CD4-positive, alpha-beta T cell treated with Interferon gamma for 1 hour (primary cell): Measurements from ENCODE around the gene TNRC6C.
"Not testable (repeated sequence)": the region's sequence is repeated elsewhere in the genome, so short reads cannot be mapped to it uniquely, and the experiment has no call there.

Experiments used
- DNase-seq: peaks from one replicate; pipeline ENCODE4 v3.0.0-alpha.2; 2020

The TNRC6C gene

DNA sequence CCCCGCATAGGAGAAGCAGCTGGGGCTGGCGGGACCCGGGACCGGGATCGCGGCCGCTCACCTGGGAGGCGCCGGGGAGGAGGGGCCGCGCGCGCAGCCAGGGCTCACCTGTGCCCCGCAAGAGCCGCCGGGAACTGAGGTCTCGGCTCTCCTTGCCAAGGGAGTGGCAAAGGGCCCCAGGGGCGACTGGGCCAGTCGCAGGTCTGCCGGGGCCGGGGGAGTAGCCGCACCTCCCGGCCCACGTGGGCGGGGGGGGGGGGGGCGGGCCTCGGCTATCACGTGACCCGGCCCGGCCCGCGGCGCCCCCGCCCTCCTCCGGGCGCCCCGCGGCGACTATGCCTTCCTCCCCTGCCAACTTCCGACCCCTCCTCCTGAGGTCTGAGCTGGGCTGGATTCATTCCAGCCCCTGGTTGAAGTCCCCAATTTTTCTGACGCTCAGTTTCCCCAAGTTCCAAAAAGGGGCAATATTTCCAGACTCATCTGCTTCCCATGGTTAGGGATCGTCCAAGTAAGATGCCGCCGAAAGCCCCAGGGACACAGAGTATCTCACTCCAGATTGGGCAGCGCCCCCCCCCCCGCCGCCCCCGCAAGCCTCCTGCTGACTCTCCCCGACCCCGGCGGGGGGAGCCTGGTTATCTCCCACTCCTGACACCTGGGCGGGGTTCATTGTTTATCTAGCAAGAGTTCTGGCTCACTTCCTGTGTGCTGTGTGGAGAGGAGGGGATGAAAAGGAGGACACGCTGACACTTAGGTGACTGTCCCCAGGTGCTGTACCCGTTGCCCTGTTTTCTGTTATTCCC, 170.2 kb downstream of the TNRC6C start, which contains the start of gene TMC6:
Gene TMC6 (minus strand): TSS at position 205 of the 800 bp plus-strand sequence. CDS start 1,923 bp downstream, outside the sequence.
- peak; percentile 73 for DNase-seq

DNA sequence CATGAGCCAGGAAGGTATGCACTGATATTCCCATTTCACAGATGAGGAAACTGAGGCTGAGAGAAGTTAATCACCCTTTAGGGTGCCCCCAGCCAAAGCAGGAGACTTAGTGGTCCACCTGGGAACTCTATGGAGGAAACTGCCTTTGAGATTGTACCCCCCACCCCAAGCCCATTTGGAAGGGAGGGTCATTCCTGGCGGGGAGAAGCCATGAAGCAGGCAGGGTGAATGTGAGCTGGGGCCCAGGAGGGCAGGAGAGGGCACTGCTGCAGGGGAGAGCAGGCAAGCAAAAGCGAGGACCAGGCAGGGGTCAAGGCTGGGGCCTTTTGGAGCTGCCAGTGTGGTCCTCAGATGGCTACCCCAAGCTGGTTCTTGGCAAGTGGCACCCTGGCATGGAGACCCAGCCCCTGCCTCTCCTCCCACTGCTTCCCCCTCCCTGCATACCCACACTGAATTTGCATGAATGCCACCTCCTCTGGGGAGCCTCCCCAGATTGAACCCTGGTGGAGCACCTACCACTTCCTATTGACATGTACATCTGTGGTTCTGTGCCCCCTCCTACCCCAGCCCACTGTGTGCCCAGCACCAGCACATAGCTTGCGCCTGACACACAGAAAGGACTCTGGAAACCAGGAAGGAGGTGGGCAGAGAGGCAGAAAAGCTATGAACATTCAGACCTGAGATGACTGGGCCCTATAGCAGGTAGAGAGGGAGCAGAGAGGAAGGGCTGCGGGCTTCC, 171.0 kb downstream of the TNRC6C start:
- peak; percentile 48 for DNase-seq

DNA sequence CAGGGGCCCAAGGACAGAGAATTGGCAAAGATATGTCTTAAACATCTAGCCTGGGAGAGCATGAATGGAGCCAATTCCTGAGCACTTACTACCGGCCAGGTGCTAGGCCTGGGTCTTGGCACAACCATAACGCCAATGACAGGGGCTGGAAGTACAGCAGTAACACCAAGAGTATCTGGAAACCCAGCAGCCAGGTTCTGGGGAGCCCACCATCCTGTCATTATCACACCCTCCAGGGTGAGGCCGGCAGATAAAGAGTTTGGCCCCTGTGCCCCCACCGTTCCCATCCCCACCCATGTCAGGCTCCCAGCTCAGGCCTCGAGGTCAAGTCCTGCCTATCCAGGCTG, 171.6 kb downstream of the TNRC6C start:
- no peak for DNase-seq

DNA sequence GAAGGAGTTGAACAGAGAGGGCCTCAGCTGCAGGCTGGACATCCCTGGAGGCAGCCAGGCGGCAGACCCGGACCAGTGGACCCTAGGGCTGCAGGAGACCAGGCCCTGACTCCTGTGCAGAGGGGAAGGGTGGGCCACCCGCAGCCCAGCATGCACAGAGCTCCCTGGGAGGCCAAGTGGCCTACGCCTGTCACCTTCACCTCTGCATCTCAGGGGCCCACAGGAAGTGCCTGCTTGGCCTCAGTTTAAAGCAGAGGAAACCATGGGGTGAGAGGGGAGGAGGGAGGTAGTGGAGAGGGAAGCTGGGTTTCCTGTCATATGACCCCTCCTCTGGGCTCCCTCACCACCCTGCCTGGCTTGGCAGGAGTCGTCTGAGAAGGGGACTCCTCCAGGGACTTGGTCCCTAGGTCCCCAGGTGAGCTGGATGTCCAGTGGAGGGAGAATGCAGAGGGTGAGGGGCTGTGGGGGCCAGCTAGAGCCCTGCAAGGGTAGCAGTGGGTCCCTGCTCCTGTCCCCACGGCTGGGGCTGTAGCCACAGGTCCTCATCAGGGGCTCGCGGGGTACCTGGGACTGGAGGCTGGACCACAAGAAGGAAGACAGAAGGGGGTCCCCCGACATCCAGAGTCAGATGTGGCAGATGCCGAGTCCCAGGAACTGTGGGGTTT, 172.1 kb downstream of the TNRC6C start, which contains the start of gene TMC8:
Gene TMC8 (plus strand): TSS at position 335 of the 665 bp plus-strand sequence. CDS start 818 bp downstream, outside the sequence.
- DNase-seq = peak; percentile 81

DNA sequence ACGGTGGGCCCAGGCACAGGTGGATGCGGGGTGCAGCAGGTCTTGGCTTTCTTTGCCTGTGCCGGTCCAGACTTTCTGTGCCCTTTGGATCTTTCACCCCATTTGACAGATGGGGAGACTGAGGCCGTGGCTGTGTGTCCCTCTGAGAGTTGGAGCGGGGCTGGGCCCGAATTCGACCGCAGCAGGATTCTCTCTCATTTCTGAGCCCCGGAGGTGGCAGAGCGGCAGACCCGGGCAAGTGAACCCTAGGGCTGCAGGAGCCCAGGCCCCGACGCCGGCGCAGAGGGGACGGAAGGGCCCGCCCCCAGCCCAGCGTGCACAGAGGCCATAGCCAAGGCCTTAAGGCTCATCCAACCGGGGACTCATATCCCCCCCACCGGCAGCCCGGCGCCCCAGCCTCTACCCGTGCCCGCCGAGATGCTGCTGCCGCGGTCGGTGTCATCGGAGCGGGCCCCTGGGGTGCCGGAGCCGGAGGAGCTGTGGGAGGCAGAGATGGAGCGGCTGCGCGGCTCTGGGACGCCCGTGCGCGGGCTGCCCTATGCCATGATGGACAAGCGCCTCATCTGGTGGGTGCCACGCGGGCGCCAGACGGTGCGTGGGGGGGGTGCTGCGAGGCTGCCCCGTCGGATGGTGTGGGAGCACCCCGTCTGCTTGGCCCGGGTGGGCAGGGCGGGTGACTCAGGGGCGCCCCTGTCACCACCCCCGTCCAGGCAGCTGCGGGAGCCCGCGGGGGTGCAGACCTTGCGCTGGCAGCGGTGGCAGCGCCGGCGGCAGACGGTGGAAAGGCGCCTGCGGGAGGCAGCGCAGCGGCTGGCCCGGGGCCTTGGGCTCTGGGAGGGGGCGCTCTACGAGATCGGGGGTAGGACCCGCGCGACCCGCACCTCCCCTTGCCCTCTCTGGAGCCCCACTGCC, 172.9 kb downstream of the TNRC6C start:
- no peak for DNase-seq

DNA sequence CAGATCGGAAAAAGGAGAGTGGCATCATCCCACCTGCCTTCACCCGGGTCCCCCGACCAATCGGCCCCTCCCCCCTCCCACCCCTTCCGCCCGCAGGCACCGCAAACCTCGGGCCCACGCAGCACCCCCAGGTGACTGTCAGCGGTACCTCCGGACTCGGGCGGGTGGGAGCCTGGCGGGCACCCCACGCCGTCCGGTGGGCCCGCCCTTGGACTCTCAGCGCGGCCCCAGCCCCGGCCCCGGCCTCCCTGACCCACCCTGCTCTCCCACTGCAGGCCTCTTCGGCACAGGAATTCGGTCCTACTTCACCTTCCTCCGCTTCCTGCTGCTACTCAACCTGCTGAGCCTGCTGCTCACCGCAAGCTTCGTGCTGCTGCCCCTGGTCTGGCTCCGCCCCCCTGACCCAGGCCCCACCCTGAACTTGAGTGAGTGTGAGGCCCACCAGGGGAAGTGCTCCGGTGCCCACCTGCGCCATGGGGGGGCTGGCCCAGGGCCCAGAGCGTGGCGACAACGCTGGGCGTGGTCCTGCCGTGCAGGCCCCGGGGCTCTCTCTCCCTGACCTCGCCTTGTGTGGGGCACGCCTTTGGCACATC, 173.7 kb downstream of the TNRC6C start:
- DNase-seq = peak; percentile 88

DNA sequence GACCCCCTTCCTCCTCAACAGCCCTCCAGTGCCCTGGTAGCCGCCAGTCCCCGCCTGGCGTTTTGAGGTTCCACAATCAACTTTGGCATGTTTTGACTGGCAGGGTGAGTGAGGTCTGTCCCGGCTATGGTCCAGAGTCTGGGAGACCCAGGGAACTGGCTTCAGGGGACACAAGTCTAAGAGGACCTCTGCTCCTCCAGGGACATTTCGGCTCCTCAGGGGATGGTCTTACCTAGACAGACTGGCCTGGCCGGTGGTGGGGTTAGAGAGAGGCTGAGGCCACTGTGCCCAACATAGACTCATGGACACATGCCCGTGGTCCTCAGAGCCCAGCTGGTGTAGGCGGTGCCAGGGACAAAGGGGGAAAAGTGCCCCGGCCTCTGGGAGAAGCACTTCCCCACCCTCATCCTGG, 174.3 kb downstream of the TNRC6C start:
- no peak for DNase-seq

DNA sequence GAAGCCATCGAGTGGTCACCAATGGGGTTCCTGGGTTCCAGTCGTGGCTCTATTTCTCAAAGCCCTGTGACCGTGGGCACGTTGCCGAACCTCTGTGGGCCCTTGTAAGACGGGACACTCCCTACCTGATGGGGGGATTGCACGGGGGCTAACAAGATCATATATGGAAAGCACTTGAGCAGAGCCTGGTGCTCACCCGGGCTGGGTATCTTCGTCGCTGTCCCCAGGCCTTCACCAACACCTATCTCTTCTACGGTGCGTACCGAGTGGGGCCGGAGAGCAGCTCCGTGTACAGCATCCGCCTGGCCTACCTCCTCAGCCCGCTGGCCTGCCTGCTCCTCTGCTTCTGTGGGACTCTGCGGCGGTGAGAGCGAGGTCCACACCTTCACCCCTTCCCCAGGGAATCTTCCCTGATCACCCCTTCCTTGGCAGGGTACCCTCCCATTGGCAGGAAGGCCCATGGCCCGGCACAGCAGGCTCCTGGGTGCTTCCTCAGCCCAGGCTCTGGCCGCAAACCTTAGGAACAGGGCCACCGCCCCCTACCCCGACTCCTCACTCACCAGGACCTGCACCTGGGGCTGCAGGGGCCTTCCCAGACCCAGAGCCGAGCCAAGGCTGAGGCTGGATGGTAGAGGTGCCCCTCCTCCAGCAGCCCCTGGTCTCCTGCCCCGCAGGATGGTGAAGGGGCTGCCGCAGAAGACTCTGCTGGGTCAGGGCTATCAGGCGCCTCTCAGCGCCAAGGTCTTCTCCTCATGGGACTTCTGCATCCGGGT, 174.9 kb downstream of the TNRC6C start:
- no peak for DNase-seq

DNA sequence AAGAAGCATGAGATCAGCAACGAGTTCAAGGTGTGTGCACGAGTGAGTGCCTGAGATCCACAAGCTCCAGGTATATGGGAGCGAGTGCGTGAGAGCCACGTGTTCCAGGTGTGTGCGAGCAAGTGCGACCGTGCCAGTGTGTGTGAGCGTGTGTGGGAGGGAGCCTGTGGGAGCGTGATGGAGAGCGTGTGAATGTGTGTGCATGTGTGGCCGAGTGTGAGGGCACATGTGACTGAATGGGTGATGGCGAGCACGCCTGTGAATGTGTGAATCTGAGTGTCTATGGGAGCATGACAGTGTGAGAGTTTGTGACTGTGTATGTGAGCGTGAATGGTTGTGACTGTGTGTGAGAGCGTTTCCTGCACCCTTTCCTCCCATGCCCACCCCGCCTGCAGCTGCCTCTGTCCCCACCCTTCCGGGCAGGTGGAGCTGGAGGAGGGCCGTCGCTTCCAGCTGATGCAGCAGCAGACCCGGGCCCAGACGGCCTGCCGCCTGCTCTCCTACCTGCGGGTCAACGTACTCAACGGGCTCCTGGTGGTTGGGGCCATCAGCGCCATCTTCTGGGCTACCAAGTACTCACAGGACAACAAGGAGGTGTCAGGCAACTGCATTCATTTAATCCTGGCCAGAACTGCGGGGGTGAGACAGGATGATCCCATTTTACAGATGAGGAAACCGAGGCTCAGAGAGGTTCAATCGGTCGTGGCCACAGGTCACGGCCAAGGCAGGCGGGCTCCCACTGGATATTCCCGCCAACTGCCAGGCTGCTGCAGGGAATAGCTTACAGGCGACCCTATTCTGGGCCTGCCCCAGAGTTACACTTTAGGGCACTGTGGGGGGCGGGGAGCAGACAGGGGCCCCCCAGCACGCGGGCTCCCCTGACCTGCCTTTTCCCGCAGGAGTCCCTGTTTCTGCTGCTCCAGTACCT, 175.7 kb downstream of the TNRC6C start:
- DNase-seq = peak; percentile 86

DNA sequence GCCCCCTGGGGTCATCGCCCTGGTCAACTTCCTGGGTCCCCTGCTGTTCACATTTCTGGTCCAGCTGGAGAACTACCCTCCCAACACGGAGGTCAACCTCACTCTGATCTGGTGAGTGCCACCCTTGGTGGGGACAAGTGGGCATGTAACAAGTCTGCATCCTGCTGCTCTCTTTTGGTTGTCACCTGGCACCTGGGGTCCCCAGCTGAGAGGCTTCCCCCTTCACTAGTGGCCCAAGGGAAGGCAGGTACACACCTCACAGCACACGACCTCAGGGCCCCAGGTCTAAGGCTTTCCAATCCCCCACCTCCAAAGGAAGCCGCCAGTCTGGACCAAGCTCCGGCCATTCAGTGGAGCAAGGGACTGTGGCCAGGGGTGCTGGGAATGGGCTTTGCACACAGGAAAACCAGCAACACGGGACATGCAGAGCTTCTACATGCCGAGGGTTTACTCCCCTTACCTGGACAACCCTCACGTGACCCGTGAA, 176.4 kb downstream of the TNRC6C start:
- DNase-seq = no peak

DNA sequence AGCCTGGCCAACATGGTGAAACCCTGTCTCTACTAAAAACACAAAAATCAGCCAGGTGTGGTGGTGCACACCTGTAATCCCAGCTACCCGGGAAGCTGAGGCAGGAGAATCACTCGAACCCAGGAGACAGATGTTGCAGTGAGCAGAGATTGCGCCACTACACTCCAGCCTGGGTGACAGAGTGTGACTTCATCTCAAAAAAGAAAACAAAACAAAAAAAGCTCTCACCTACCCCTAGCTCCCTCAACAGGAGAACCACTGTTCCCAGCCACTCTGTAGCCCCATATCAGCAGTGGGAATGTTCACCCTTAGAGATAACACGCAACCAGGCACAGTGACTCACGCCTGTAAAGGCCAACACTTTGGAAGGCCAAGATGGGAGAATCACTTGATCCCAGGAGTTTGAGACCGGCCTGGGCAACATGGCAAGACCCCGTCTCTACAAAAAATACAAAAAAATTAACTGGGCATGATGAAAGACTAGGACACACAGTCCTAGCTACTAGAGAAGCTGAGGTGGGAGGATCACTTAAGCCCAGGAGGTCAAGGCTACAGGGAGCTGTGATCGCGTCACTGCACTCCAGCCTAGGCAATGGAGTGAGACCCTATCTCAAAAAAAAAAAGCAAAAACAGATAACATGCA, 177.5 kb downstream of the TNRC6C start:
- no peak for DNase-seq

DNA sequence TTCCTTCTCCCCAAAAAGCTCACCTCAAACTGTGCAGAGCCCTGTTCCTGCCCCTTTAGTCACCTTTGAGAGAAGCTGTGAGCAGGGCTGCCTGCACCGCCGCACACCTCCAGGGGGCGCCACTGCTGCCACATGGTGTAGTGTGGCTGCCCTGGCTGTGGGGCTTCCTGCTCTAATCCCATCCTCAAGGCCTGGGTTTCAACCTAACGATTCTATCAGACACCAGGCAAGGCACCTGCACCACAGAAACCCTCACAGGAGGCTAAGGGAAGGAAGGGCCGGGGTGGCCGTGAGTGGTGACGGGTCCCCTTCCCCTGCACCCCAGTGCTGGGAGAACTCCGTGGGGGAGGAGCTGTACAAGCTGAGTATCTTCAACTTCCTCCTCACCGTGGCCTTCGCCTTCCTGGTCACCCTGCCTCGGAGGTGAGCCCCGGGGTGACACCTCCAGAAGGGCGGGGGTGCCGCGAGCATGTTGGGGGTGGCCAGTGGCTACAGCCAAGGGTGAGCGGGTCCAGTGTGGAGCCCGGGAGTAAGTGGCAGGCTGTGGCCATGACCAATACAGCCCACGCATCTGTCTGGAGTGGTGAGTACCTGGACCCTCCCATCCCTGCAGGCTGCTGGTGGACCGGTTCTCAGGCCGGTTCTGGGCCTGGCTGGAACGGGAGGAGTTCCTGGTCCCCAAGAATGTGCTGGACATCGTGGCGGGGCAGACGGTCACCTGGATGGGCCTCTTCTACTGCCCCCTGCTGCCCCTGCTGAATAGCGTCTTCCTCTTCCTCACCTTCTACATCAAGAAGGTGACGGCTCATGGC, 179.1 kb downstream of the TNRC6C start:
- peak; percentile 41 for DNase-seq

DNA sequence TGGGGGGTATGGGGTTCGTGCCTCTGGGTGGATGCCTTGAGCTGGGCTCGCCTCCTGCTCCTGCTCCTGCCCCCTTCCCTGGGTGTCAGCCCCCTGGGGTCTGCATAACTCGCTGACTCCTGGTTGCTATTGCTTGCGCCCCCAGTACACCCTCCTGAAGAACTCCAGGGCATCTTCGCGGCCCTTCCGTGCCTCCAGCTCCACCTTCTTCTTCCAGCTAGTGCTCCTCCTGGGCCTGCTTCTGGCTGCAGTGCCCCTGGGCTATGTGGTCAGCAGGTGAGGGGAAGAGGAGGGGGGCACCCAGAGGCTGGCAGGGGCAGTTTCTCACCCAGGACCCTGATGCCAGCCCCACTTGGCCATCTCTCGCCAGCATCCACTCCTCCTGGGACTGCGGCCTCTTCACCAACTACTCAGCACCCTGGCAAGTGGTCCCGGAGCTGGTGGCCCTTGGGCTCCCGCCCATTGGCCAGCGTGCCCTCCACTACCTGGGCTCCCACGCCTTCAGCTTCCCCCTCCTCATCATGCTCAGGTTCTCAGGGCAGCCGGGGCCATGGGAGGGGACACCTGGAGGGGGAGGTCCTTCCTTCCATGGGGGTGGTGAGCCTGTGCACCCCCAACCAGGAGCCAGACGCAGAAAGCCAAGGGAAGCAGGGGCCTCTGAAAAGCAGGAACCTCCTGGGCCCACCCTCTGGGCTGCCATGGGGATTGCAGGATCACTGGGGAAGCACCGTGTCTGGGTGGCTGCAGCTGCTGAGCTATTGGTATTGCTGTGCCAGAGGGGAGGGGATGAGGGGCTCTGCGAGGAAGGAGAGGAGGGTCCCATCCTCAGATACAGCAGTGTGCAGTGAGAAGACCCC, 179.9 kb downstream of the TNRC6C start:
- DNase-seq = no peak

DNA sequence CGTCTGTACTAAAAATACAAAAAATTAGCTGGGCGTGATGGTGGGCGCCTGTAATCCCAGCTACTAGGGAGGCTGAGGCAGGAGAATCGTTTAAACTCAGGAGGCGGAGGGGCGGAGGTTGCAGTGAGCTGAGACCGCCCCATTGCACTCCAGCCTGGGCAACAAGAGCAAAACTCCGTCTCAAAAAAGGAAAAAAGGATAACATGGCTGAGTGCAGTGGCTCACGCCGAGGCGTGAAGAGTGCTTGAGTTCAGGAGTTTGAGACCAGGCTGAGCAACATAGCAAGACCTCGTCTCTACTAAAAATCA, 181.3 kb downstream of the TNRC6C start:
- not testable (repeated sequence) for DNase-seq

DNA sequence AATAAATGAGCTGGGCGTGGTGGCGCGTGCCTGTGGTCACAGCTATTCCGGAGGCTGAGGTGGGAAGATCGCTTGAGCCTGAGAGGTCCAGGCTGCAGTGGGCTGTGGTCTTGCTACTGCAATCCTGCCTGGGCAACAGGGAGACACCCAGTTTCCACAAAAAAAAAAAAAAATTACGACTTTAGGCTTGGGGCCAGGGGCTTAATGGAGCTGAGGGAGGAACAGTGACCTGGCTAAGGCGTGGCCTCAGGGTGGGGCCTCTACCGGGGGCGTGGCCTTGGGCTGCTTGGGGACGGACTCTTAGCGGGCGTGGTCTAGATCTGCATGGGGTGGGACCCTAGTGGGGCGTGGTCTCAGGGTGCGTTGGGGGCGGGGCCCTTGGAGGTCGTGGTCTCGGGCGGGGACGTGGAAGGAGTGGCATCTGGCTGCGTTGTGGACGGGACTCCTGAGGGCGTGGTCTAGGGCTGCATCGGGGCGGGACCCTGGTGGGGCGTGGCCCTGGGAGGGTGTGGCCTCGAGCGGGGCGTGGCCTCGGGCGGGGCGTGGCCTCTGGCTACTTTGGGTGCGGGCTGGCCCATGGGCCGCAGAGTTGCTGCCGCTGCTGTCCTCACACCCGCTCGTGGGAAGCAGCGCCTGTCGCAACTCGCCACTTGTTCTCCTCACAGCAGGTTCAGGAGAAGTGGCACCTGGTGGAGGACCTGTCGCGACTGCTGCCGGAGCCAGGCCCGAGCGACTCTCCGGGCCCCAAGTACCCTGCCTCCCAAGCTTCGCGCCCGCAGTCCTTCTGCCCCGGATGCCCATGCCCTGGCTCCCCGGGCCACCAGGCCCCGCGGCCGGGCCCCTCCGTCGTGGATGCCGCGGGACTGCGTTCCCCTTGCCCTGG, 181.9 kb downstream of the TNRC6C start:
- peak; percentile 96 for DNase-seq

DNA sequence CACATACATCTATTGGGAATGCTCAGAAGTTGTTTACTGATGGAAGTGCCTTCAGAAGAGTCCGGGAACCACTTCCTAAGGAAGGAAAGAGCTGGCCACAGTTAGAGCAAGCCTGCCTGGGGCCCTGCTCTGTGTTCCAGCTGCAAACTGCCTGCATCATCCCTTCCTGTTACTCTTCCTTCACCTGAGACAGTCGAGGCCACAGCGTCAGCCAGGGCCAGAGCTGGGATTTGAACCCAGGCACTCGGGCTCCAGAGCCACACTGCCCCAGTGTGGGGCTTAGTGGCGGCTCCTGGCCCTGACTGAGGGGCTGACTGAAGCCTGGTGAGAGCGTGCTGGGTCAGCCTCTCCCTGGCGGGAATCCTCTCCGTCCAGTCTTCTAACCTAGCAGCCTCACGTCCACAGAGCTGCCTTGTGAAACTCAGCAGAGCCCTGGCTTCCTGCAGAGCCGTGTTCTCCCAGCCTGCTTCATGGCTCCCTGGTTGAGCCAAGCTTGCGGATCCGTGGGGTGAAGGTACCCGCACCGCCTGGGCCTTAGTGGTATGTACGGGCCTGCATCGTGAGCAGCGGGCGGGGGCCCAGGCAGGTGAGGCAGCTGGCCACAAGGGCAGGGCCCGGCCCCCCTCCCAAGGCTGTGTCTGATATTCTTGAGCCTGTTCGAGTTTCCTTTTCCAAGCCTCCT, 183.1 kb downstream of the TNRC6C start:
- DNase-seq = no peak
